ENCODE results near the gene KLRF2.

DNA sequence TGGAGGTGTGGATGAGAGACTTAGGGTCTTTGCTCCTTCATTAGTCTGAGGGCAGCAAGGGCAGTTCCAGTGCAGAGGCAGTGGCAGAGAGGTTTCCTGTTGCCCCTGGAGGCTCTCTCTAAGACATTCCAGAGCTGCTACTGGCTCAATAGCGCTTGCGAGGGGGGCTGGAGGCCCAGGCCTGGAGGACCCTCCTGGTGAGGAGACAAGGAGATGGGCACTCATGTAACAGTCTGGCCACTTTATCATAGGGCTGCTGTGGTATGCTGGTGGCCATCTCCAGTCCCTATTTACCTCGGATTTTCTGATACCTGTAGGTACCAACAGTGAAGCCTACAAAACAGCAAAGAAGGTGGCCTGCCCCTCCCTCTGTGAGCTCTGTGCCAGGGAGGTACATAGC lies 38.2 kb downstream of the KLRF2 start:
- no peak for TF ChIP-seq EZH2 (IDR thresholded peaks at IDR 0.05; ENCODE audit: insufficient read depth, poor library complexity, severe bottlenecking)
- TF ChIP-seq EZH2phosphoT487 (IDR thresholded peaks at IDR 0.05; ENCODE audit: insufficient read depth, low read depth), result no peak

Measured in GM23248 (cell line).